Measurements from ENCODE around the gene YPEL1.
"Not testable (repeated sequence)": the region's sequence is repeated elsewhere in the genome, so short reads cannot be mapped to it uniquely, and the experiment has no call there.

The YPEL1 gene

GRCh38 chr22:21753374-21754111 is 17.9 kb upstream of the YPEL1 start:
- DNase-seq (ENCODE audit: low read depth in 3 of 3) = no peak

DNA sequence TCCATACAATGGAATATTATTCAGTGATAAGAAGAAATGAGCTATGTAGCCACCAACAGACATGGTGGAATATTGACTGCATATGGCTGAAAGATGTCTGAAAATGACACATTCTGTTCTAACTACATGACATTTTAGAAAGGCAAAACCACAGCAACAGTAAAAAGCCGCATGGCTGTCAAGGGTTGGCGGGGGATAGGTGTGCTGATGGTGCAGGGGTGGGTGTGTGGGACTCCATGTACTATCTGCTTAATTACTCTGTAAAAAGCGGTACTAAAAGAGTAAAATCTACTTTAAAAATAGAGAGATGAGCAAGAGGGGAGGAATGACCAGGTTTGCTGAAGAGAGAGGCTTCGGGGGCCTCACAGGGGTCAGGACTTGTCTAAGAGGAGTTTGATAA is 16.7 kb upstream of the YPEL1 start:
- no peak for DNase-seq (ENCODE audit: low read depth in 3 of 3)

GRCh38 chr22:21745948-21746347 is 10.4 kb upstream of the YPEL1 start:
- DNase-seq (ENCODE audit: low read depth in 3 of 3) = no peak

GRCh38 chr22:21744917-21745316 is 9.3 kb upstream of the YPEL1 start:
- DNase-seq (ENCODE audit: low read depth in 3 of 3) = not testable (repeated sequence)

GRCh38 chr22:21741790-21742189 is 6.2 kb upstream of the YPEL1 start:
- no peak for DNase-seq (ENCODE audit: low read depth in 3 of 3)

- no peak for DNase-seq (ENCODE audit: low read depth in 3 of 3)
Observed at GRCh38 chr22:21741059-21741458, 5.5 kb upstream of the YPEL1 start.

DNA sequence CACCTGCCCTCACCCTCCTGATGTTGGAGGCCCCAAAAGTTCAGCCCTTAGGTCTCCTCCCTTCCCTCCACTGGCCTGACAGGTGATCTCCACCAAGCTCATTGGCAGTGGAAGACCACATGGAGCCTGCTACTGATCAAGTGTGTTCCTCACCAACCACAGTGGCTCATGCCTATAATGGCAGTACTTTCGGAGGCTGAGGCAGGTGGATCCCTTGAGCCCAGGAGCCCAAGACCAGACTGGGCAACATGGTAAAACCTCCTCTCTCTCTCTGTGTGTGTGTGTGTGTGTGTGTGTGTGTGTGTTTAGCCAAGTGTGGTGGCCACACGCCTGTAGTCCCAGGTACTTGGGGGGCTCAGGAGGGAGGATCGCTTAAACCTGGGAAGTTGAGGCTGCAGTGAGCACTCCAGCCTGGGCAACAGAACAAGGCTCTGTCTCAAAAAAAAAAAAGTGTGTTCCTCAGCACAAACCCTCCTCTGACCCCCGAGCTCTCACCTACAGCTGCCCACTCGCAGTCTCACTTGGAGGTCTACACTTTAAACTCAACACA is 4.3 kb upstream of the YPEL1 start:
- no peak for DNase-seq (ENCODE audit: low read depth in 3 of 3)

DNA sequence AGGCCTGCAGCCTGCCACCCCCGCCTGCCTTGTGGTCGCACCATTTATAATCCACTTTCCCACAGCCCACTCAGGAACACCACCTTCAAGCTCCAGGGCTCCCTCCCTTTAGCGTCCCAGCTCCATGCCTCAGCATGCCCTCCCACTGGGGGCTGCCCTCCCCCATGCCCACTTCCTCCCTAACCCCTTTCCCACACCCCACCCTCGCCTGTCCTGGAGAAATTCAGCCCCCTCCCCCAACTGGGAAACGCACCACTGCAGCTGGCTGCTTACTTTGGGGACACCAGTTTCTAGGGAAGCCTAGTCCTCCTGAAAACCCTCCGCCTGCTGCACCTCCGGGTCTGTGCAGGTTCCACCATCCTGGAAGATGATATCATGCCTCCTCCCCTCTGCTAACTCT is 3.4 kb upstream of the YPEL1 start:
- no peak for DNase-seq (ENCODE audit: low read depth in 3 of 3)

DNA sequence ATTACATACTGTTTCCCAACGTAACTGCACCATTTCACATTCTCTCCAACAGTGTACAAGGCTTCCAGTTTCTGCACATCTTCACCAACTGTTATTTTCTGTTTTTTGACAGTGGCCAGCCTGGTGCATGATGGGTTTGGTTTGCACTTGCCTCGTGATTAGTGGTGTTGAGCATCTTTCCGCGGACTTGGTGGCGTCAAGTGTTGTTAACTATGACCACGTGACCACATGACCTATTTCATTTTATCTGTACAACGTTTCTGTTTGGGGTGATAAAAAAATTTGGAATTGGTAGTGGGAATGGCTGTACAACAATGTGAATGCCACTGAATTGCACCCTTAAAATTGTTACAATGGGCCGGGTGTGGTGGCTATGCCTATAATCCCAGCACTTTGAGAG is 2.5 kb upstream of the YPEL1 start:
- no peak for DNase-seq (ENCODE audit: low read depth in 3 of 3)

GRCh38 chr22:21736948-21737347 is 1.4 kb upstream of the YPEL1 start:
- no peak for DNase-seq (ENCODE audit: low read depth in 3 of 3)

DNA sequence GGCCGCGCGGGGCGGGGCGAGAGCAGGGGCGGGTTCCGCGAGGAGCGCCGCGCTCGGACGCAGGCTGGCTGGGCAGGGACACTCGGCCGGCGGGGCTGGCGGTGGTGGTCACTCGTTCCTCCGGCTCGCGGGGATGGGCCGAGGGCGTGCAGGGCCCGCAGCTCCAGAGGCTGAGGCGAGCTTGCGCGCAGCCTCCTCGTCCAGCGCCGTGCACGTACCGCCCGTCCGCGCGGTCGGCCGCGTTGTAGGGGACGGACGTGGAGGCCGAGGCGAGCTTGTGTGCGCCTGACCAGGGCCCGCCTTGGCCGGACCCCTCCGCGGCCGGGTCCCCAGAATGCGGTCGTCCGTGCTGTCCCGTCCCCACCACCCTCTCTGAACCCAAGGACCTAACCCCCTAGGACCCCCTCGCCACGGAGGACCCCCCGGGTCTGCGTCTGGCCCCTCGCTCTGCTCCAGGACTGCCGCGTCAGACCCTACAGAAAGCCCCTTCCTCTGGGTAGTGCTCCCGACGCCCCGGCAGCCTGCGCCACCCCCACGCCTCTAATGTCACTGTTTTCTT is 569 bp upstream of the YPEL1 start:
- no peak for DNase-seq (ENCODE audit: low read depth in 3 of 3)

DNA sequence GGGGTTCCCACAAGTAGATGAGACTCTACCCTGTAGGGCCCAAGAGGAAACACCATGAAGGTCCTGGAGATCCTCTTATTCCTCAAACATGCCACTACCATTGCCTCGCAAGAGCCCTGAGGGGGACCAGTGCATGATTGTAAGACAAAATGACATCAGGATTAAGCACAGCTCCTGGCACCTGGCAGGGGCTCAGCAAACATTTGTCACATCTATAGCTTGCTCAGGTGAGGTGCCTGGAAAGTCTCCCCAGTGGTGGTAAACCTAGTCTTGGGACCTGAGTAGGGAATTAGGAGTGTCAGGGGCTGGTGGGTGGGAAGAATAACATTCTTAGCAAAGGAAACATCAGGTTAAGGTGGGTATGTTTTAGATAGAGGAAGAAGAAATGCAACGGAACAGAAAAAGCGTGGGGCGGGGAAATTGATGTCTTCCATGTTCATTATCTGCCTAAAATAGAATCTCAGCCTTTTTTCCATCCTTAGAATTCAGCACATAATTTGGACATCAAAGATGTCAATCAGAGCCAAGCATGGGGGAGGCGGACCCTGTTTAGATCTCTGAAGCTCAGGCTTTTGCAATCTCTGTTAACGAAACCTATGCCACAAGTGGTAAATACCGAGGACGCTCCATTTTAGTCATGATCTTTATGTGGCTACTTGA is 924 bp downstream of the YPEL1 start:
- no peak for DNase-seq (ENCODE audit: low read depth in 3 of 3)

GRCh38 chr22:21731503-21731902 is 4.1 kb downstream of the YPEL1 start:
- DNase-seq (ENCODE audit: low read depth in 3 of 3) = no peak

GRCh38 chr22:21730535-21731308 is 4.9 kb downstream of the YPEL1 start:
- no peak for DNase-seq (ENCODE audit: low read depth in 3 of 3)

GRCh38 chr22:21729184-21729583 is 6.4 kb downstream of the YPEL1 start:
- not testable (repeated sequence) for DNase-seq (ENCODE audit: low read depth in 3 of 3)

- no peak for DNase-seq (ENCODE audit: low read depth in 3 of 3)
Observed at GRCh38 chr22:21728270-21728669, 7.3 kb downstream of the YPEL1 start.

GRCh38 chr22:21727768-21728167 is 7.8 kb downstream of the YPEL1 start:
- DNase-seq (ENCODE audit: low read depth in 3 of 3) = no peak

DNA sequence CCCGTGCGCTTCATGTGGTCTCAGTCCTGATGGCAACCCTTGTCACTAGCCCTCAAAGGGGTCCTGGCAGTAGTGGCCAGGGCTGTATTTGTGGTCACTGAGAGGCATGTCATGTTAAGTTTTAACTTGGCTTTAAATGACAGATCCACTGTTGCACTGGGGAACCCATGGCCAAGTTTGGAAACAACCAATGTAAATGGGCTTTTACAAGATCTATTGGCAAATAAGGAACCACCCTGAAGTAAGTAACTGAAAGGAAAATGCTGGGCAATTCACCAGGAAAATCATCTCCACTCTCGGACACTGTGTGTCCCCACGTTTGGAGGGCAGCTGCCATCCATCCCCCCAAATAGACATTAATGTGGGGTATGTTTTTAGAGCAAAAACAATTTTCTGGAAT is 8.4 kb downstream of the YPEL1 start:
- no peak for DNase-seq (ENCODE audit: low read depth in 3 of 3)

DNA sequence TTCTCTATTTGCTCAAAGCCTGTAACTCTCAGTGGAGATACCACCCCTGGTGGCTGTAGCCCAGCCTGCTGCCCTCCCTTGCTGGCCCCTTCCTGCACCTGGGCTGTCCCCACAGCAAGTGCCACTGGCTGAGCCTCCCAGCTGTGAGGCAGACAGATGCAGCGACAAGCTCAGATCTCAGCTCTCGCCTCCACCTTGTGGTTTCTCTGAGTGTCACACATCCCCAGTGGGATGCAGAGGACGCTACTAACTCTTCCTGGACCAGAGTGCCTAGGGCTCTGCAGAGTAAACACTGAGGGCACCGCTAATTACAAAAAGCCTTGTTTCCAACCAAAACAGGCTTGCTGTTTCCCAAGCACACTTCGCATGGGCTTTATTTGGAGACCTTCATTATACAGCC is 8.9 kb downstream of the YPEL1 start:
- peak in 1 of 3 experiments; percentile 16 for DNase-seq (ENCODE audit: low read depth in 3 of 3)

- DNase-seq (ENCODE audit: low read depth in 3 of 3) = no peak
Observed at GRCh38 chr22:21725956-21726649, 9.5 kb downstream of the YPEL1 start.

DNA sequence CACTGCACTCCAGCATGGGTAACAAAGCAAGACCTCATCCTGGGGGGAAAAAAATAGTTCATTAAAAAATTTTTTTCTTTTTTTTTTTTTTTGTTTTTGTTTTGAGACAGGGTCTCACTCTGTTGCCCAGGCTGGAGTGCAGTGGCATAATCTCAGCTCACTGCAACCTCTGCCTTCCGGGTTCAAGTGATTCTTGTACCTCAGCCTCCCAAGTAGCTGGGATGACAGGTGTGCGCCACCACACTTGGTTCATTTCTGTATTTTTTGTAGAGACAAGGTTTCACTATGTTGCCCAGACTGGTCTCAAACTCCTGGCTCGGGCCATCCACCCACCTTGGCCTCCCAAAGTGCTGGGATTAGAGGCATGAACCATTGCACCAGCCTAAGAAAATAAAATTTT is 11.1 kb downstream of the YPEL1 start:
- not testable (repeated sequence) for DNase-seq (ENCODE audit: low read depth in 3 of 3)
